Measurements from ENCODE around the gene MYBPC3.

The MYBPC3 gene

GRCh38 chr11:47356129-47356997 lies 3.9 kb upstream of the MYBPC3 start:
- no peak for DNase-seq (ENCODE audit: extremely low read depth, low read depth)

DNA sequence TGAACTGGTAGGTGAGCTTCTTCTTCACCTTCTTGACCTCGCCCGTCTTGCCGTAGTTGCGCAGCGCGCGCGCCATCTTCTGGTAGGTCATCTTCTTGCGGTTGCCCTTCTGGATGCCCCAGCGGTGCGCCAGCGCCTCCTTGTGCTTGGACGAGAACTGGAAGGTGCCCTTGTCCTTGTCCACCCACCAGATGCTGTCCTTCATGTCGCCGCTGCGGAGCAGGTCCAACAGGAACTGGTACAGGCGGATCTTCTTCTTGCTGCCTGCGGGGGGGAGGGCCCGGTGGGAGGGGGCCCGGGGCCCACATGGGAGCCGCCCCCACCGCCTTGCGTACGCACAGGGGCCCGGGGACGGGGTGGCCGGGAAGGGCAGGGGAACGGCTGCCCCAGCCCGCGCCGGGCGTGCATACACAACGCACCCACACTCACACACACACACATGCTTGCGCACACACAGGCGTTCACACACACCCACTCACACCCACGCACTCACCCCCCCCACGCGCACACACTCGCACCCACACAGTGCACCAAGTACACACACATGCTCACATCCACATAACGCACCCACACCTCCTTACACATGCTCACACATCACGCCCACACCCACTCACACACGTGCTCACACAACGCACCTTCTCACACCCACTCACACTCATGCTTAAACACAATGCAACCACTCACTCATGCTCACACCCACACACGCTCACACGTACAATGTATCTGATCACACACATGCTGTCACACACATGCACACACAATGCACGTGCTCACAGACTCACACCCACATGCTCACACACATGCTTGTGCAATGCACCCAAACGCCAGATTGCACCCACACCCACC lies 3.0 kb upstream of the MYBPC3 start:
- DNase-seq (ENCODE audit: extremely low read depth, low read depth), result peak; percentile 81
- TF ChIP-seq, protein P1, sequence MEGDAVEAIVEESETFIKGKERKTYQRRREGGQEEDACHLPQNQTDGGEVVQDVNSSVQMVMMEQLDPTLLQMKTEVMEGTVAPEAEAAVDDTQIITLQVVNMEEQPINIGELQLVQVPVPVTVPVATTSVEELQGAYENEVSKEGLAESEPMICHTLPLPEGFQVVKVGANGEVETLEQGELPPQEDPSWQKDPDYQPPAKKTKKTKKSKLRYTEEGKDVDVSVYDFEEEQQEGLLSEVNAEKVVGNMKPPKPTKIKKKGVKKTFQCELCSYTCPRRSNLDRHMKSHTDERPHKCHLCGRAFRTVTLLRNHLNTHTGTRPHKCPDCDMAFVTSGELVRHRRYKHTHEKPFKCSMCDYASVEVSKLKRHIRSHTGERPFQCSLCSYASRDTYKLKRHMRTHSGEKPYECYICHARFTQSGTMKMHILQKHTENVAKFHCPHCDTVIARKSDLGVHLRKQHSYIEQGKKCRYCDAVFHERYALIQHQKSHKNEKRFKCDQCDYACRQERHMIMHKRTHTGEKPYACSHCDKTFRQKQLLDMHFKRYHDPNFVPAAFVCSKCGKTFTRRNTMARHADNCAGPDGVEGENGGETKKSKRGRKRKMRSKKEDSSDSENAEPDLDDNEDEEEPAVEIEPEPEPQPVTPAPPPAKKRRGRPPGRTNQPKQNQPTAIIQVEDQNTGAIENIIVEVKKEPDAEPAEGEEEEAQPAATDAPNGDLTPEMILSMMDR (IDR thresholded peaks at IDR 0.05; ENCODE audit: low read depth, low read length), result peak; percentile 99

More at GRCh38 chr11:47356129-47356997, 3.9 kb upstream of the MYBPC3 start:
- TF ChIP-seq, protein P1 (IDR thresholded peaks at IDR 0.05; ENCODE audit: low read depth, low read length), result no peak

DNA sequence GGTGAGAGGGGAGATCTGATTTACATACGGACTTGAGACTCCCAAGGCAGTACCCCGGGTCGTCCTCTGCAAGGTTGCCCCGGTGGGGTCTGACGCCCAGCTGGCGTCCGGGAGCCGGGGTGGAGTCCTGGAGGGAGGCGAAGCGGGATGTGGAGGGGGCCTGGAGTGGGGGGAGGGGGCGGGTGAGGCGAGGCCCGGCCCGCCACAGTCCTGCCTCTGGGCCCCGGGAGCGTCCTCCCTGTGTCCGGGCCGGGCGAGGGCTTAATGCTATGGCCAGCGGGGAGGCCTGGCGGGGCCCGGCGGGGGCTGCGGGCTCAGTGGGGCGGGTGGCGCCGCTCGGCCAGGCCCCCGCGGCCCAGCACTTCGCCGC lies 2.4 kb upstream of the MYBPC3 start:
- no peak for DNase-seq (ENCODE audit: extremely low read depth, low read depth)
- TF ChIP-seq, protein P1 (IDR thresholded peaks at IDR 0.05; ENCODE audit: low read depth, low read length), result no peak

DNA sequence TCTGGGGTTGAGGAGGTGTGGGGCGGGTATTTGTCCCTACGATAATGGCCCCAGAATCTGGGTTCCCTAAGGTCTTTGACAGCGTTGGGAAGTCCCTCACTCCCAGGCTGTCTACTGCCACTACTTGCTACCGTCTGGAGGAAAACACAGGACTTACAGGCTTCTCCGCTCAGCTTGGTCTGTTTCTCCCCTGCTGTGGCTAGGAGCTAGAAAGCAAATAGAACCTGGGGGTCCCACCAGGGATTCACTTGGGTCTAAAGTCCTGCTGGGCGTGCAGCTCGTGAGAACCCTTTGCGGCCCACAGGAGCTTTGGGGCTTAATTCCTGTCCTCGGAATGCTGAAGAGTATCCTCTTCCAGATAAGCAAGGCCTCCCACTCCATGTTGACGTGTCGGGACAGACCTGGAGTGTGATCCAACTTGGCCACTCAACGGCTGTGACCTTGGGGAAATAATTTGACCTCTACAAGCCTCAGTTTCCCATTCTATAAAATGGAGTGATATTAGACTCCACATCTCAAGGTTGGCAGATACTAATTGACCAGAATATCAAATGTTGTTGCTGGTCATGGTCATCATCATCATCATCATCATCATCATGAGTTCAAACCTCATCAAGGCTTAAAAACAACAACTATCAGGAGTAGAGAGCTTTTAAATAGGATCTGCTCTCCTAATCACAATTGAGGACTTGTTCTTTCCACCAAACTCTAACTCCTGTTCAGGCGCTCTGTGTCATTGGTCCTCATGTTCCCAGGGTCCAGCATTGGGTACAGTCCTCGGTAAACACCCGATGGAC lies 1.7 kb upstream of the MYBPC3 start:
- TF ChIP-seq, protein P1 (IDR thresholded peaks at IDR 0.05; ENCODE audit: low read depth, low read length), result no peak
- no peak for DNase-seq (ENCODE audit: extremely low read depth, low read depth)

DNA sequence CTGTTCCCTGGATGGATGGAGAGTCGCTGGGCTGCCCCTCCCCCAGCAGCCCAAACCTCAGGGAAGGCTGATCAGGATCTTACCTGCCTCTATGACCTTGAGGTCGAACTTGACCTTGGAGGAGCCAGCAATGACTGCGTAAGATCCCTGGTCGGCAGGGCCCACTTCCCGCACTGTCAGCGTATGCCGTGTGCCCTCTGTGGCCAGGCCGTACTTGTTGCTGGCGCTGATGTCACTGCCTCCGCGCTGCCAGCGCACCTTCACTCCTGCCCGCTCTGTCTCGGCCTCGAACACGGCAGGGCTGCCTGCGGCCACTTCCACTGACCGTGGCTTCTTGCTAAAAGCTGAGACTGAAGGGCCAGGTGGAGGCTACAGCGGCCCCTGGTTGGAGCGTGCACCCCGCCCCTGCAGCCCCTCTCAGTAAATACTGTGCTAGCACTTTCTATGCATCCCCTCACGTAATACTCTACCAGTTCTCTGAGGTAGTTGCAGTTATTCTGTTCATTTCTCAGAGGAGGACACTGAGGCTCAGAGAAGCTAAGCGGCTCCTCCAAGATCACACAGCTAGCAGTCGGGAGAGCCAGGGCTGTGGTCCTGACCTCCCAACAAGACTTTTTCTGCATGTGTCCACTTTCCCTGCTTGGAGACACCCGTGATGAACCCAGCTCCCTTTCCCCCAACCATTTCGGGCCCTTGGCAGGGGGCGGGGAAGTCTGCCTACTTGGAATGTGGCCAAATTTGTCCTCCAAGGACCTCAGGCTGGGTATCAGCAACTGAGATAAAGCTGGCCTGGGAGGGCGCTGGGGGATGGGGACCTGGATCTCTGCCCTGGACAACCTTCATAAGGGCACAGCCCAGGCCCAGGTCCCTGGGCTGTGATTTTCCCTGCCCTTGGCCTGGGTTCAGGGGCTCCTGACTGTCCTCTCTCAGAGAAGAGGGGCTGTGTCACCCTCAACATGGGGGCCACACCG lies 1.1 kb downstream of the MYBPC3 start:
- TF ChIP-seq, protein P1 (IDR thresholded peaks at IDR 0.05; ENCODE audit: low read depth, low read length), result no peak
- no peak for DNase-seq (ENCODE audit: extremely low read depth, low read depth)

DNA sequence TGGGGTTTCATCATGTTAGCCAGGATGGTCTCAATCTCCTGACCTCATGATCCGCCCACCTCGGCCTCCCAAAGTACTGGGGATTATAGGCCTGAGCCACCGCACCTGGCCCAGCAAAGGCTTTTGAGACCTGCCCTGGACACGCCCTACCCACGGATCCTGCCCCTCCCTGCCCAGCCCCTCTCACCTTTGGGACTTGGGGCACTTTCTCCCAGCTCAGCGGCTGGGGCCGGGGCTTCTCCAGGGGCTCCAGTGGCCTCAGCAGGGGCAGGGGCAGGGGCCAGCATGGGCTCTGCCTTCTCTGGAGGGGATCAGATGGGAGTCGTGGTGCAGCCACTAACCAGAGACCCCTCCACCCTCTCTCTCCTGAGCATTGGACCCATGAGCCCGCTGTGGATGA lies 2.2 kb downstream of the MYBPC3 start:
- TF ChIP-seq, protein P1 (IDR thresholded peaks at IDR 0.05; ENCODE audit: low read depth, low read length), result no peak
- no peak for DNase-seq (ENCODE audit: extremely low read depth, low read depth)

All from AG09319 (cell line).